ENCODE measurements around the gene GOLT1B. TPM values are rescaled to one million over a fixed set of nuclear protein-coding genes. Genes with fewer than 3 reads are reported as not detected.

Gene GOLT1B
- total RNA-seq, 6 experiments from 2014 or later: 13.7 to 25.2 (median 18.1) TPM

DNA sequence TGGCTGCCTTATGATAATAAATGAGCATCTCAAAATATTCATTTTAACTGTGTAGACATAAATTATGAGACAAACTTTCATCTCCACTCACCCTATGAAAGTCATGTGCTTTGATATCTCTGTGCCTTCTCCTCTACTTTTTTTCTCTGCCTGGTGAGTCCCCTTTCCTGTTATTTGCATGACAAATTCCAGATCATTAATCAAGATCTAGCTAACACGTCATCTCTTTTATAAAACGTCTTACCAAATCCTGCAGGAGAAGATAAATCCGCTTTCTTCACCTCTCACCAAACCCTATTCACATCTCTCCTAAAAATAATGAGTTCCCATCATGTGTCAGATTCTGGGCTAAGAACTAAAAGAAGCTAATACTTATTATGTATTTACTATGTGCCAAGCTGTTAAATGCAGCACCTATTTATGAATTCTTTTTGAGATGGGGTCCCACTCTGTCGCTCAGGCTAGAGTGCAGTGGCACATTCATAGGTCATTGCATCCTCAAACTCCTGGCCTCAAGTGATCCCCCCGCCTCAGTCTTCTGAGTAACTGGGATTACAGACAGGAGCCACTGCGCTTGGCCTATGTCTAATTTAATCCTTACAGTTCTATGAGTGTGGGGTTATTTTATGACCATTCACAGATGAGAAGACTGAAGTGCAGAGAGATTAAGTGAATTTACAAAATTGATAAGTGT, 51.2 kb downstream of the GOLT1B start:
- no peaks in the 10 kb centered on the region for H3K4me1 ChIP-seq
- no peak overlapping the region for H3K4me3 ChIP-seq
- no peaks in the 10 kb centered on the region for H3K9me3 ChIP-seq
- no peak for ATAC-seq
- TF ChIP-seq, protein P1, sequence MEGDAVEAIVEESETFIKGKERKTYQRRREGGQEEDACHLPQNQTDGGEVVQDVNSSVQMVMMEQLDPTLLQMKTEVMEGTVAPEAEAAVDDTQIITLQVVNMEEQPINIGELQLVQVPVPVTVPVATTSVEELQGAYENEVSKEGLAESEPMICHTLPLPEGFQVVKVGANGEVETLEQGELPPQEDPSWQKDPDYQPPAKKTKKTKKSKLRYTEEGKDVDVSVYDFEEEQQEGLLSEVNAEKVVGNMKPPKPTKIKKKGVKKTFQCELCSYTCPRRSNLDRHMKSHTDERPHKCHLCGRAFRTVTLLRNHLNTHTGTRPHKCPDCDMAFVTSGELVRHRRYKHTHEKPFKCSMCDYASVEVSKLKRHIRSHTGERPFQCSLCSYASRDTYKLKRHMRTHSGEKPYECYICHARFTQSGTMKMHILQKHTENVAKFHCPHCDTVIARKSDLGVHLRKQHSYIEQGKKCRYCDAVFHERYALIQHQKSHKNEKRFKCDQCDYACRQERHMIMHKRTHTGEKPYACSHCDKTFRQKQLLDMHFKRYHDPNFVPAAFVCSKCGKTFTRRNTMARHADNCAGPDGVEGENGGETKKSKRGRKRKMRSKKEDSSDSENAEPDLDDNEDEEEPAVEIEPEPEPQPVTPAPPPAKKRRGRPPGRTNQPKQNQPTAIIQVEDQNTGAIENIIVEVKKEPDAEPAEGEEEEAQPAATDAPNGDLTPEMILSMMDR (IDR thresholded peaks at IDR 0.05): no peak
- no peak for TF ChIP-seq POLR2A (IDR thresholded peaks at IDR 0.05)
- H3K27me3 ChIP-seq: no peaks in the 10 kb centered on the region
- no peak for DNase-seq
- H3K36me3 ChIP-seq: peaks cover 0 to 22% (median 0%) of the 10 kb centered on the region in 4 donors
- 67% methylated on average over 5 of the region's 6 CpGs for WGBS (ENCODE audit: insufficient coverage, low coverage, low lambda C conversion rate, missing lambda C conversion rate)
- no peak overlapping the region for H3K27ac ChIP-seq
- intact Hi-C loops (cut with DNase I): no loop called here

DNA sequence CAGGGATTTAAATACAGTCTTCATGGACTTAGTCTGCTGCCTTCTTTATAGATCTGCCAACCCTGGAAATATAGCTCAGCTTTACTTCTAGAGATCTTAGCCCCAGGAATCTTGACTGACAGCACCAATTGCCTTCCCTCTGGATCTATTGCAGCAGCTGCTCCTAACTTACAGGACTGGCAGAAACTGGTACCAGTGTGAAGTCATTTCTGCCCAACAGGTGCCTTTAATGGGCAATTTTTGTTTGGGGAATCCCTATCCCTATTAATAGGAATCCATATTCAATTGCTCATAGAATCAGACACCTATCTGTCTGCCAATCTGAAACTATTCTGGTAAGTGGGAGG, 51.7 kb downstream of the GOLT1B start:
- H3K4me3 ChIP-seq: no peak overlapping the region
- H3K27me3 ChIP-seq: no peaks in the 10 kb centered on the region
- intact Hi-C loops (cut with DNase I): no loop called here
- peaks cover 0 to 28% (median 0%) of the 10 kb centered on the region in 4 donors for H3K36me3 ChIP-seq
- DNase-seq (no peak), ATAC-seq (no peak)
- H3K4me1 ChIP-seq: no peaks in the 10 kb centered on the region
- H3K9me3 ChIP-seq: no peaks in the 10 kb centered on the region
- no peak overlapping the region for H3K27ac ChIP-seq
- no peak for TF ChIP-seq POLR2A (IDR thresholded peaks at IDR 0.05)
- TF ChIP-seq, protein P1 (IDR thresholded peaks at IDR 0.05): no peak

DNA sequence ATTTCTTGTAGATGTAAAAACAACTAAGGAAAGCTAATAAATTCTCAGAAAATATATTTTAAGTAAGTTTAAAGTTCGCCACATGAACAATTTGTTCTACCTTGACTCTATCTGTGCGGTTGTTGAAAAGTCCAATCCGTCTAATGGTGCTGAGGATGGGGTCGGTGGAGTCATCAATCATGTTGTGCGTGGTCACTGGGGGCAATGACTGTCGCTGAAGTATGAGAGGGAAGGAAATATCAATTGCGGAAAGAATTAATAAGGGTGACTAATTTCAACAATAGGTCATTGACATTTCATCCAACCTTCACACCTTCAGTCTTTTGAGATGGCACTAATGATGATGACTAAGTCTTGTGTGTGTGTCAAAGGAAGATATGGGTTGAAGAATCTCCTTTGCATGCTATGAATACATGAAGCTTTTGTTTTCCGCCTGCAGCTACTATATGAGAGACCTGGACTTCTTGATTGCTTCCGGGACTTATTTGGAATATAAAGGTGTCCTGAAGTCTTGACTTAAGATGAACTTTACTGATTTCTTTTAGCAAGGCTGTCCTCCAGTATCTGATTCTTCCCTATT, 56.6 kb downstream of the GOLT1B start:
- H3K36me3 ChIP-seq: peaks cover 0 to 38% (median 2%) of the 10 kb centered on the region in 4 donors
- no peaks in the 10 kb centered on the region for H3K27me3 ChIP-seq
- peaks cover 0 to 18% (median 6%) of the 10 kb centered on the region in 4 donors for H3K4me1 ChIP-seq
- intact Hi-C loops (cut with DNase I): no loop called here
- H3K27ac ChIP-seq: no peak overlapping the region
- no peaks in the 10 kb centered on the region for H3K9me3 ChIP-seq
- DNase-seq: no peak
- 85% methylated on average over 9 of the region's 9 CpGs for WGBS (ENCODE audit: insufficient coverage, low coverage, low lambda C conversion rate, missing lambda C conversion rate)
- no peak overlapping the region for H3K4me3 ChIP-seq
- ATAC-seq: no peak
- TF ChIP-seq, protein P1 (IDR thresholded peaks at IDR 0.05): no peak
- TF ChIP-seq POLR2A (IDR thresholded peaks at IDR 0.05): no peak

DNA sequence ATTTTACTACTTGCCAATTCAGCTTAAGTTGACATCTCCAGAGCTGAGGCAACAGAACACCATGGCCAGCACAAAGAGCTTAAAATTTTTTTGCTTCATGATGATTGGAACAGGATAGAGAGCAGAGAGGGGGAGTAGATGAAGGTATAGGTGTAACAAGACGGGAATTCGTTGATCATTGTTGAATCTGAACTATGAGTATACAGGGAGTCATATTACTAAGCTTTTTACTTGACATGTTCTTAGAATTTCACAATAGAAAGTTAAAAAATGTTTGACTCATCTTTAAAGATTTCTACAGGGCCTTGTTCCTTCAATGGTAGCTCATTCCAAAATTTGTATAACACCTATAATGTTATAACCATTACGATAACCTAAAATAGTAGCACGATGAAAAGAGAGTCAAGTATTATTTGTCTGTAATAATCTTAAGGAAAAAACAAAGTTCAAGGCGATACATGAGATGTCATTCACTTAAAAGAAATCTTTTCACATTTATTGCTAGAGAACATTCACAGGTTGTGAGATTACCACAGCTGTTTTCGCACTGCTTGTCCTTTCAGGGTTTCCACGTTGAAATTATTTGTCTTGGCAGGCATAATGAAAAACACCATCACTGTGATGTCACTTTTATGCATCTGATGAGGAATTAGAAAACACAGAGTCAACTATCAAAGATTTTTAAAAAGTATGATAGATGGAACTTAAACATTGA, 58.4 kb downstream of the GOLT1B start:
- peaks cover 0 to 28% (median 2%) of the 10 kb centered on the region in 4 donors for H3K36me3 ChIP-seq
- WGBS (ENCODE audit: insufficient coverage, low coverage, low lambda C conversion rate, missing lambda C conversion rate): 46% methylated on average over 7 of the region's 7 CpGs
- peak overlapping the region in 2 of 3 donors; percentile 60 to 80 for H3K27ac ChIP-seq
- H3K4me1 ChIP-seq: peaks cover 0 to 34% (median 12%) of the 10 kb centered on the region in 4 donors
- ATAC-seq: peak; percentile 79 to 81 (median 81)
- TF ChIP-seq, protein P1 (IDR thresholded peaks at IDR 0.05): no peak
- no peak for TF ChIP-seq POLR2A (IDR thresholded peaks at IDR 0.05)
- H3K27me3 ChIP-seq: no peaks in the 10 kb centered on the region
- H3K9me3 ChIP-seq: no peaks in the 10 kb centered on the region
- no peak for DNase-seq
- H3K4me3 ChIP-seq: no peak overlapping the region
- intact Hi-C loops (cut with DNase I): no loop called here

All from right lobe of liver (tissue), 6 donors.